SU-DHL-6 (cell line): Measurements from ENCODE around the gene SMR3B.

Source experiments
- H2AFZ ChIP-seq: fragments of 200-600 bp; sonication (generic); 2 replicates; pipeline ENCODE4 v1.6.1; 2014; ENCODE audit warnings: low read depth, mild to moderate bottlenecking, moderate library complexity, mixed read lengths, antibody characterized with exemption, low read length; ENCODE audit not compliant: severe bottlenecking
- H3F3A ChIP-seq: fragments of 200-600 bp; shearing (Covaris generic); 2 replicates; pipeline ENCODE4 v1.6.0; 2016; ENCODE audit warnings: antibody characterized with exemption, mild to moderate bottlenecking; ENCODE audit not compliant: insufficient read depth
- H3K27ac ChIP-seq: fragments of 200-600 bp; sonication (generic); 2 replicates; pipeline ENCODE4 v1.5.1; 2016; ENCODE audit warnings: low read depth, mild to moderate bottlenecking, low read length, moderate library complexity, mixed read lengths
- H3K27me3 ChIP-seq: fragments of 200-600 bp; sonication (generic), shearing (Covaris generic); 2 replicates; pipeline ENCODE4 v1.6.0; 2014; ENCODE audit warnings: mild to moderate bottlenecking, low read length
- H3K36me3 ChIP-seq: fragments of 200-600 bp; sonication (generic); 2 replicates; pipeline ENCODE4 v1.6.1; 2014; ENCODE audit warnings: mild to moderate bottlenecking, low read length, mixed read lengths
- H3K4me2 ChIP-seq: fragments of 300-600, 200-600 bp; shearing (Covaris generic), sonication (generic); 2 replicates; pipeline ENCODE4 v1.6.0; 2014; ENCODE audit warnings: low read length, low read depth, mild to moderate bottlenecking; ENCODE audit not compliant: poor library complexity, severe bottlenecking
- H3K4me3 ChIP-seq: fragments of 200-600 bp; sonication (generic); 2 replicates; pipeline ENCODE4 v1.5.1; 2014; ENCODE audit warnings: antibody characterized with exemption, low read length, mild to moderate bottlenecking, mixed read lengths; ENCODE audit not compliant: insufficient read depth, poor library complexity, severe bottlenecking
- H3K79me2 ChIP-seq: fragments of 200-600 bp; sonication (generic); 2 replicates; pipeline ENCODE4 v1.6.1; 2014; ENCODE audit warnings: mild to moderate bottlenecking, low read length, moderate library complexity; ENCODE audit not compliant: insufficient read depth
- H3K9ac ChIP-seq: fragments of 200-600 bp; sonication (generic); 2 replicates; pipeline ENCODE4 v1.7.0; 2014; ENCODE audit warnings: mild to moderate bottlenecking, low read length
- H3K9me2 ChIP-seq: fragments of 200-600 bp; sonication (generic); replicated peaks from 2 replicates; pipeline ENCODE4 v1.6.1; 2014; ENCODE audit warnings: low read length; ENCODE audit not compliant: insufficient read depth
- H3K9me3 ChIP-seq: fragments of 200-600 bp; sonication (generic); 2 replicates; pipeline ENCODE4 v1.6.1; 2014; ENCODE audit warnings: low read length, mixed read lengths; ENCODE audit not compliant: insufficient read depth
- H4K20me1 ChIP-seq: fragments of 200-600 bp; sonication (generic); 2 replicates; pipeline ENCODE4 v1.6.1; 2014; ENCODE audit warnings: low read depth, mild to moderate bottlenecking, antibody characterized with exemption, low read length, moderate library complexity, mixed read lengths
- EZH2phosphoT487 ChIP-seq: fragments of 200-600 bp; sonication (generic), shearing (Covaris generic); conservative IDR thresholded peaks from 2 replicates; pipeline ENCODE4 v1.6.1; 2018; ENCODE audit warnings: mild to moderate bottlenecking, antibody characterized with exemption, low read length, moderate library complexity, mixed read lengths
- TF ChIP-seq, protein P1 (sequence below): fragments of 200-600 bp; sonication (generic); IDR thresholded peaks from one replicate; pipeline ENCODE4 v1.5.1; 2017; ENCODE audit warnings: antibody characterized with exemption, mild to moderate bottlenecking, low read length, moderate library complexity; ENCODE audit not compliant: insufficient read depth, poor library complexity, severe bottlenecking

SMR3B gene

DNA sequence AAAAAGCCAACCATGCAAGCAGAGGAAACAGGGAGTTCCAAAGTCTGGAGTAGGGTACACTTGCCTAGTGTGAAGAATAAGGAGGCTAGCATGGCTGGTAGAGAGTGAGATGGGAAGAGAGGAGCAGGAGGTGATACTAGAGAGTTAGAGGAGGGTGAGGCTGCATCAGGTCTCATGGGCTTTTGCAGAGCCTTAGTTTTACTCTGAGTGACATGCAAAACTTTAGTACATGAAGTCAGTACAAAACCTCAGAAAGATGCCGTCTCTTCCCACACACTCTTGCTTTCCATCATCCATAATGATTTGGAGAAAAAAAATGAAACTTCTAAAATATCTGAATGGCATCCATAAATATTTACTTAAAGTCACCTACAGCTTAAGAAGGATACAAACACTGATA lies 19.8 kb downstream of the SMR3B start:
- Histone ChIP-seq H4K20me1 (no peaks in the 10 kb centered on the region), H3K9ac (no peak overlapping the region), H3K4me2 (no peak overlapping the region), H3K27me3 (no peaks in the 10 kb centered on the region), H3F3A (no peaks in the 10 kb centered on the region), H3K4me3 (no peak overlapping the region), H3K36me3 (no peaks in the 10 kb centered on the region), H3K9me3 (no peaks in the 10 kb centered on the region), H3K27ac (no peak overlapping the region), H3K9me2 (no peaks in the 10 kb centered on the region), H3K79me2 (no peaks in the 10 kb centered on the region), H2AFZ (no peak overlapping the region)
- no peak for TF ChIP-seq EZH2phosphoT487
- TF ChIP-seq, protein P1, sequence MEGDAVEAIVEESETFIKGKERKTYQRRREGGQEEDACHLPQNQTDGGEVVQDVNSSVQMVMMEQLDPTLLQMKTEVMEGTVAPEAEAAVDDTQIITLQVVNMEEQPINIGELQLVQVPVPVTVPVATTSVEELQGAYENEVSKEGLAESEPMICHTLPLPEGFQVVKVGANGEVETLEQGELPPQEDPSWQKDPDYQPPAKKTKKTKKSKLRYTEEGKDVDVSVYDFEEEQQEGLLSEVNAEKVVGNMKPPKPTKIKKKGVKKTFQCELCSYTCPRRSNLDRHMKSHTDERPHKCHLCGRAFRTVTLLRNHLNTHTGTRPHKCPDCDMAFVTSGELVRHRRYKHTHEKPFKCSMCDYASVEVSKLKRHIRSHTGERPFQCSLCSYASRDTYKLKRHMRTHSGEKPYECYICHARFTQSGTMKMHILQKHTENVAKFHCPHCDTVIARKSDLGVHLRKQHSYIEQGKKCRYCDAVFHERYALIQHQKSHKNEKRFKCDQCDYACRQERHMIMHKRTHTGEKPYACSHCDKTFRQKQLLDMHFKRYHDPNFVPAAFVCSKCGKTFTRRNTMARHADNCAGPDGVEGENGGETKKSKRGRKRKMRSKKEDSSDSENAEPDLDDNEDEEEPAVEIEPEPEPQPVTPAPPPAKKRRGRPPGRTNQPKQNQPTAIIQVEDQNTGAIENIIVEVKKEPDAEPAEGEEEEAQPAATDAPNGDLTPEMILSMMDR, result no peak

DNA sequence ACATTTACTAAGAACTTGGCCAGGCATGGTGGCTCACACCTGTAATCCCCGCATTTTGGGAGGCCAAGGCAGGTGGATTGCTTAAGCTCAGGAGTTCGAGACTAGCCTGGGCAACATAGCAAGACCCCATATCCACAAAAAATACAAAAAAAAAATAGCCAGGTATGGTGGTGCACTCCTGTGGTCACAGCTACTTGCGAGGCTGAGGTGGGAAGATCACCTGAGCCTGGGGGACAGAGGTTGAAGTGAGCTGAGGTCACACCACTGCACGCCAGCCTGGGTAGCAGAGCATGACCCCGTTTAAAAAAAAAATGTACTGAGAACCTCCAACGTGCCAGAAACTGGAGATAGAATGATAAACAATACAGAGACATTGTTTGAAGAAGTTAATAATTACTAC lies 22.8 kb downstream of the SMR3B start:
- Histone ChIP-seq H2AFZ (no peak overlapping the region), H3K9me3 (no peaks in the 10 kb centered on the region), H3K4me3 (no peak overlapping the region), H3K79me2 (no peaks in the 10 kb centered on the region), H3K9ac (no peak overlapping the region), H3K36me3 (no peaks in the 10 kb centered on the region), H3F3A (no peaks in the 10 kb centered on the region), H4K20me1 (no peaks in the 10 kb centered on the region), H3K4me2 (no peak overlapping the region), H3K9me2 (no peaks in the 10 kb centered on the region), H3K27ac (peak overlapping the region; percentile 23; the same call in 1 of the 2 replicates), H3K27me3 (no peaks in the 10 kb centered on the region)
- TF ChIP-seq EZH2phosphoT487, result no peak
- TF ChIP-seq, protein P1, result no peak

DNA sequence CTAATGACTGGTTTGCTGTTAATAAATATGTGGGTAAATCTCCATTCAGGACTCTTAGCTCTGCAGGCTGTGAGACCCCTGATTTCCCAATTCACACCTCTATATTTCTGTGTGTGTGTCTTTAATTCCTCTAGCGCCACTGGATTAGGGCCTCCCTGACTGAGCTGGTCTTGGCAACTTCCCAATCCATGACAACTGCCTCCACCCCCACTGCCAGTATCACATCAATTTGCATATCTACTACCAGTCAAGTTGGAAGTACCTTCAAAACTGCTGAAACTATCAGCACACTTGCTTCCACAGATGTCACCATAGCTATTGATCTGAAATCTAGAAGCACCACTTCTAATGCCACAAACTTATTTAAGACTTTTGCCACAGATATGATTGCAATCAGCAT lies 42.4 kb downstream of the SMR3B start:
- Histone ChIP-seq H2AFZ (no peak overlapping the region), H3K9ac (no peak overlapping the region), H3K36me3 (no peaks in the 10 kb centered on the region), H3K9me2 (no peaks in the 10 kb centered on the region), H3K27ac (no peak overlapping the region), H3K4me2 (no peak overlapping the region), H3K4me3 (no peak overlapping the region), H3F3A (no peaks in the 10 kb centered on the region), H3K9me3 (no peaks in the 10 kb centered on the region), H3K79me2 (no peaks in the 10 kb centered on the region), H3K27me3 (no peaks in the 10 kb centered on the region), H4K20me1 (no peaks in the 10 kb centered on the region)
- TF ChIP-seq EZH2phosphoT487, result no peak
- TF ChIP-seq, protein P1, result no peak
